Liver (tissue), 9 donors: ENCODE data around the gene CEP43. TPM values are rescaled to one million over a fixed set of nuclear protein-coding genes. Genes with fewer than 3 reads are reported as not detected.
A peak's percentile ranks its signal among the peaks of the same experiment; 100 is the strongest.

ENCODE experiments used
- DNase-seq: peaks from one replicate; pipeline ENCODE4 v3.0.0-alpha.2; 2017; ENCODE audit warnings: low spot score
- H3K27ac ChIP-seq, 2 donors: one replicate each; pipeline ENCODE4 v1.7.0; 2013; ENCODE audit warnings: inconsistent platforms in 2 of 2, low read length in 2 of 2, control low read depth in 1 of 2, low read depth in 1 of 2, mild to moderate bottlenecking in 1 of 2
- H3K27me3 ChIP-seq, 4 donors: one replicate each; pipeline versions ENCODE4 v1.6.1 to v1.7.0; 2013; ENCODE audit warnings: low read length in 3 of 4, inconsistent platforms in 1 of 4, mild to moderate bottlenecking in 1 of 4, moderate library complexity in 1 of 4; ENCODE audit not compliant: control insufficient read depth in 4 of 4, insufficient read depth in 4 of 4
- H3K36me3 ChIP-seq, 4 donors: one replicate each; pipeline versions ENCODE4 v1.6.1 to v1.7.0; 2013; ENCODE audit warnings: low read length in 3 of 4, mild to moderate bottlenecking in 3 of 4, low read depth in 1 of 4, moderate library complexity in 1 of 4; ENCODE audit not compliant: control insufficient read depth in 4 of 4, insufficient read depth in 3 of 4
- H3K4me1 ChIP-seq, 4 donors: one replicate each; pipeline versions ENCODE4 v1.6.1 to v1.7.0; 2013; ENCODE audit warnings: low read length in 3 of 4, mild to moderate bottlenecking in 3 of 4, moderate library complexity in 1 of 4; ENCODE audit not compliant: control insufficient read depth in 4 of 4, insufficient read depth in 4 of 4
- H3K4me3 ChIP-seq, 3 donors: one replicate each; pipeline versions ENCODE4 v1.6.1 to v1.7.0; 2013; ENCODE audit warnings: low read length in 3 of 3, control low read depth in 1 of 3, low read depth in 1 of 3, mild to moderate bottlenecking in 1 of 3
- H3K9ac ChIP-seq, 2 donors: one replicate each; pipeline ENCODE4 v1.7.0; 2013; ENCODE audit warnings: low read length in 2 of 2, mild to moderate bottlenecking in 2 of 2, moderate library complexity in 2 of 2, control low read depth in 1 of 2, low read depth in 1 of 2
- H3K9me3 ChIP-seq, 4 donors: one replicate each; pipeline versions ENCODE4 v1.6.1 to v1.7.0; 2013; ENCODE audit warnings: low read length in 3 of 4; ENCODE audit not compliant: control insufficient read depth in 4 of 4
- ATF3 ChIP-seq: IDR thresholded peaks from 2 replicates; pipeline ENCODE4 v1.6.1; 2016; ENCODE audit warnings: antibody characterized with exemption
- EGR1 ChIP-seq, 2 donors: IDR thresholded peaks; 2 replicates each; pipeline ENCODE4 v1.6.1; 2016 to 2018; ENCODE audit warnings: antibody characterized with exemption in 2 of 2, low read depth in 2 of 2
- FOXA1 ChIP-seq: IDR thresholded peaks from 2 replicates; pipeline ENCODE4 v1.6.1; 2016; ENCODE audit warnings: antibody characterized with exemption
- FOXA2 ChIP-seq: IDR thresholded peaks from 2 replicates; pipeline ENCODE4 v1.6.1; 2016; ENCODE audit warnings: antibody characterized with exemption
- GABPA ChIP-seq, 2 donors: IDR thresholded peaks in 1 of 2; conservative IDR thresholded peaks in 1 of 2; 2 replicates each; pipeline ENCODE4 v1.6.1; 2016; ENCODE audit warnings: antibody characterized with exemption in 2 of 2, mild to moderate bottlenecking in 1 of 2, moderate library complexity in 1 of 2
- HNF4A ChIP-seq, 2 donors: conservative IDR thresholded peaks; 2 replicates each; pipeline ENCODE4 v1.6.1; 2016; ENCODE audit warnings: antibody characterized with exemption in 2 of 2, mild to moderate bottlenecking in 2 of 2
- HNF4G ChIP-seq: IDR thresholded peaks from 2 replicates; pipeline ENCODE4 v1.6.1; 2016; ENCODE audit warnings: antibody characterized with exemption
- NR2F2 ChIP-seq: IDR thresholded peaks from 2 replicates; pipeline ENCODE4 v1.6.1; 2016; ENCODE audit warnings: antibody characterized with exemption
- RAD21 ChIP-seq, 2 donors: IDR thresholded peaks; 2 replicates each; pipeline ENCODE4 v1.6.1; 2016; ENCODE audit warnings: antibody characterized with exemption in 2 of 2, mild to moderate bottlenecking in 2 of 2
- REST ChIP-seq: IDR thresholded peaks from 2 replicates; pipeline ENCODE4 v1.6.1; 2016; ENCODE audit warnings: antibody characterized with exemption, mild to moderate bottlenecking
- RXRA ChIP-seq, 2 donors: IDR thresholded peaks; 2 replicates each; pipeline ENCODE4 v1.6.1; 2017 to 2018; ENCODE audit warnings: antibody characterized with exemption in 2 of 2, mild to moderate bottlenecking in 1 of 2
- SP1 ChIP-seq: IDR thresholded peaks from 2 replicates; pipeline ENCODE4 v1.6.1; 2018; ENCODE audit warnings: antibody characterized with exemption, mild to moderate bottlenecking
- TAF1 ChIP-seq: conservative IDR thresholded peaks from 2 replicates; pipeline ENCODE4 v1.6.1; 2016; ENCODE audit warnings: antibody characterized with exemption, mild to moderate bottlenecking
- YY1 ChIP-seq: IDR thresholded peaks from 2 replicates; pipeline ENCODE4 v1.6.1; 2016; ENCODE audit warnings: antibody characterized with exemption, mild to moderate bottlenecking
- WGBS: extraction: QIAGEN DNeasy Blood & Tissue Kit; methylation state at CpG from one replicate; pipeline ENCODE4 v1.1.7; 2013; 5-methylcytosine and 5-hydroxymethylcytosine counted together
- polyA plus RNA-seq, 2 donors: library from polyadenylated mRNA; stranded (reverse) in 1 of 2; unstranded in 1 of 2; fragments of 200-250 nt in 1 of 2; fragments of >200 nt in 1 of 2; fragmentation: Nextera tagmentation in 1 of 2; extraction: Ambion mirVana in 1 of 2; gene quantifications; one replicate each; pipeline versions ENCODE4 v1.2.1 to v1.2.3, GENCODE V29; 2013 to 2015
- total RNA-seq, 2 donors: library from RNA; depleted of rRNA; stranded (reverse); fragments of >200 nt; gene quantifications; one replicate each; pipeline ENCODE4 v1.2.3, GENCODE V29; 2014
- TF ChIP-seq, protein P1 (sequence below): fragments of 150-350 bp; IDR thresholded peaks from 2 replicates; pipeline ENCODE4 v1.5.1; 2017; ENCODE audit warnings: improper control_type of control experiment, low read depth, low read length; ENCODE audit not compliant: missing input control
- TF ChIP-seq, protein P2 (sequence below): IDR thresholded peaks from 2 replicates; pipeline ENCODE4 v1.6.1; 2016; ENCODE audit warnings: antibody characterized with exemption
- donor health status: healthy.
- donor health status: healthy.
- donor health status: healthy.
- donor health status: healthy.
- donor health status: healthy.

The CEP43 gene
- total and polyA plus RNA-seq, 4 donors: 12.0 to 32.0 (median 18.0) TPM

DNA sequence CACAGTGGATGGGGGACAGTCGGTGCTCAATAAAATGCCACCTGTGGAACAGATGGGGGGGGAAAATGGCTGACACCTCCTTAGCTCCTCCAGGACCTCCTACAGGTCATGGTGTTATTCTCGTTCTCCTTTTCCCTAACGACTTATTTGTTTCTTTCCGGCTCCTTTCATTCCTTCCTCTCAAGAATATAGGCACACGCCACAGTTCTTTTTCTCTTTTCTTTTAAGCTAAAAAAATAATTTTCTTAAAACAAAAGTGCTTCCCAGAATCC lies 41.5 kb upstream of the CEP43 start:
- TF ChIP-seq SP1 (no peak), HNF4G (no peak), EGR1 (IDR thresholded peaks at IDR 0.05; ENCODE audit: low read depth in 2 of 2) (no peak), YY1 (no peak), RXRA (IDR thresholded peaks at IDR 0.05) (no peak), GABPA (IDR thresholded peaks at IDR 0.05 in 1 of 2, conservative IDR thresholded peaks at IDR 0.05 in 1 of 2) (no peak), HNF4A (conservative IDR thresholded peaks at IDR 0.05) (no peak), REST (no peak), TAF1 (no peak), FOXA2 (no peak), ATF3 (no peak)
- TF ChIP-seq, protein P1, sequence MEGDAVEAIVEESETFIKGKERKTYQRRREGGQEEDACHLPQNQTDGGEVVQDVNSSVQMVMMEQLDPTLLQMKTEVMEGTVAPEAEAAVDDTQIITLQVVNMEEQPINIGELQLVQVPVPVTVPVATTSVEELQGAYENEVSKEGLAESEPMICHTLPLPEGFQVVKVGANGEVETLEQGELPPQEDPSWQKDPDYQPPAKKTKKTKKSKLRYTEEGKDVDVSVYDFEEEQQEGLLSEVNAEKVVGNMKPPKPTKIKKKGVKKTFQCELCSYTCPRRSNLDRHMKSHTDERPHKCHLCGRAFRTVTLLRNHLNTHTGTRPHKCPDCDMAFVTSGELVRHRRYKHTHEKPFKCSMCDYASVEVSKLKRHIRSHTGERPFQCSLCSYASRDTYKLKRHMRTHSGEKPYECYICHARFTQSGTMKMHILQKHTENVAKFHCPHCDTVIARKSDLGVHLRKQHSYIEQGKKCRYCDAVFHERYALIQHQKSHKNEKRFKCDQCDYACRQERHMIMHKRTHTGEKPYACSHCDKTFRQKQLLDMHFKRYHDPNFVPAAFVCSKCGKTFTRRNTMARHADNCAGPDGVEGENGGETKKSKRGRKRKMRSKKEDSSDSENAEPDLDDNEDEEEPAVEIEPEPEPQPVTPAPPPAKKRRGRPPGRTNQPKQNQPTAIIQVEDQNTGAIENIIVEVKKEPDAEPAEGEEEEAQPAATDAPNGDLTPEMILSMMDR: no peak
- TF ChIP-seq, protein P2, sequence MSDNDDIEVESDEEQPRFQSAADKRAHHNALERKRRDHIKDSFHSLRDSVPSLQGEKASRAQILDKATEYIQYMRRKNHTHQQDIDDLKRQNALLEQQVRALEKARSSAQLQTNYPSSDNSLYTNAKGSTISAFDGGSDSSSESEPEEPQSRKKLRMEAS: no peak
- no peak overlapping the region for H3K4me3 ChIP-seq
- no peak for DNase-seq
- H3K9me3 ChIP-seq: no peaks in the 10 kb centered on the region
- no peaks in the 10 kb centered on the region for H3K27me3 ChIP-seq
- H3K9ac ChIP-seq: peak overlapping the region in 1 of 2 donors; percentile 27
- peaks cover 5 to 25% (median 13%) of the 10 kb centered on the region in 4 donors for H3K4me1 ChIP-seq
- 89% methylated on average over 5 of the region's 5 CpGs for WGBS
- no peaks in the 10 kb centered on the region for H3K36me3 ChIP-seq
- peak overlapping the region; percentile 94 for H3K27ac ChIP-seq

DNA sequence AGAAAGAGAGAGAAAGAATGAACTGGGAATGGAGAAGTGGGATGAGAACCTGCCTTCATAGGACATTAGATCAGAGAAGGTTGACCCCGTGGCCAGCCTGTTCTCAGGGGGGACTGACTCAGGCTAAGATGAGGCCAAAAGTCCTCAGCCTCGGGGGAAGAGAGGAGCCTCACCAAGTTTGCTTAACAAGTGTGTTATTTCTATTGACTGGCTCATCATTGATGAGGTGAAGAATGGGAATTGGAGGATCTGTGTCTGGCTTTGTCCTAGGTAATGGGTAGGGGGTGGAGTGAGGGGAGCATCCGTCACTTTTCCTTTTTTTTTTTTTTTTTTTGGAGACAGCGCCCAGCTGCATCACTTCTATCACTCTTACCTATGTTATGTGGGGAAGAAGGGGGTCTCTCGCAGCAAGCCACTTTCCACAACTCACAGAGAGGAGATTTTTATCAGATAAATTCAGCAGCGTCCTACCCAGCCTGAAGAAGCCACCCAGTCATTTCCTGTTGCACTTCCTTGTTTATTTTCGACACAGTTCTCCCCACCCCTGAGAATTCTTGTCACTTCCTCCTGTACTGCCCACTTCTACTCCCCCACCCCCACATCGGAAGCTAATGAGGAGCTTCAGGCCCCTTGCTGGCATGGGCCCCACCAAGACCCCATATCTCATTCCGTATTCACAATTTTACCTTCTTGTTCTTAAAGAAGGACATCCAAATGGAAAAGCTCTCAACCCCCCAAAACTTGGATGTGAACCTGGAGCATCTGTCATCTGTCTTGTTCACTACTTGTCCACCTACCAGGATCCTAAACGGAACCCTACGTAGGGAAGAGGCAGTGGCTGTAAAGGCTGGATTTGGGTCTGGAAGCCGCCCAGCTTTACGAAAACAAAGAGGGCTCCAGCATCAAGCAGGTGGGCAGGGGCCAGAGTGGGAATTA lies 40.0 kb upstream of the CEP43 start:
- Histone ChIP-seq H3K27me3 (no peaks in the 10 kb centered on the region), H3K4me1 (peaks cover 5 to 25% (median 13%) of the 10 kb centered on the region in 4 donors), H3K27ac (peak overlapping the region; percentile 37 to 46), H3K36me3 (no peaks in the 10 kb centered on the region), H3K9me3 (no peaks in the 10 kb centered on the region), H3K4me3 (no peak overlapping the region), H3K9ac (peak overlapping the region in 1 of 2 donors; percentile 67)
- WGBS: 65% methylated on average over 13 of the region's 13 CpGs
- TF ChIP-seq TAF1 (no peak), FOXA1 (no peak), EGR1 (IDR thresholded peaks at IDR 0.05; ENCODE audit: low read depth in 2 of 2) (no peak), SP1 (no peak), HNF4A (conservative IDR thresholded peaks at IDR 0.05) (no peak), NR2F2 (no peak), RAD21 (IDR thresholded peaks at IDR 0.05) (no peak), GABPA (IDR thresholded peaks at IDR 0.05 in 1 of 2, conservative IDR thresholded peaks at IDR 0.05 in 1 of 2) (no peak), REST (no peak)
- TF ChIP-seq, protein P2: no peak
- TF ChIP-seq, protein P1: no peak
- DNase-seq: no peak
